NCI-H774 (cell line): ENCODE results near the gene R3HDM4.

Experiments
- DNase-seq: peaks from one replicate; lab custom pipeline; 2025; lab: John Stamatoyannopoulos, UW

The R3HDM4 gene

GRCh38 chr19:929891-930258 lies 16.9 kb upstream of the R3HDM4 start:
- no peak for DNase-seq

GRCh38 chr19:929203-929890 lies 16.3 kb upstream of the R3HDM4 start:
- DNase-seq: no peak

GRCh38 chr19:928471-929202 lies 15.6 kb upstream of the R3HDM4 start:
- no peak for DNase-seq

GRCh38 chr19:927780-928401 lies 14.9 kb upstream of the R3HDM4 start:
- DNase-seq: no peak

- DNase-seq: no peak
These were observed 14.3 kb upstream of the R3HDM4 start for GRCh38 chr19:927351-927779.

- no peak for DNase-seq
These were observed 13.8 kb upstream of the R3HDM4 start for GRCh38 chr19:926589-927350.

- DNase-seq: no peak
These were observed 13.2 kb upstream of the R3HDM4 start for GRCh38 chr19:926323-926588.

GRCh38 chr19:925526-926322 lies 12.7 kb upstream of the R3HDM4 start, which contains the start of gene ARID3A:
ARID3A (plus strand) TSS chr19:926035; CDS start chr19:929529, 3,494 bp downstream.
- DNase-seq: peak; percentile 67

- peak; percentile 62 for DNase-seq
These were observed 12.1 kb upstream of the R3HDM4 start for GRCh38 chr19:925087-925525.

GRCh38 chr19:924553-925086 lies 11.6 kb upstream of the R3HDM4 start:
- no peak for DNase-seq

- peak; percentile 61 for DNase-seq
These were observed 7.2 kb upstream of the R3HDM4 start for GRCh38 chr19:920051-920864.

GRCh38 chr19:919199-920050 lies 6.4 kb upstream of the R3HDM4 start:
- DNase-seq: peak; percentile 61

- no peak for DNase-seq
These were observed 5.6 kb upstream of the R3HDM4 start for GRCh38 chr19:918481-919198.

- DNase-seq: no peak
These were observed 5.1 kb upstream of the R3HDM4 start for GRCh38 chr19:918152-918437.

GRCh38 chr19:917323-918151 lies 4.5 kb upstream of the R3HDM4 start, which contains the start of gene KISS1R:
KISS1R (plus strand) TSS chr19:917333; CDS start chr19:917503, 170 bp downstream.
- peak; percentile 61 for DNase-seq

GRCh38 chr19:916645-917322 lies 3.8 kb upstream of the R3HDM4 start:
- DNase-seq: peak; percentile 67
